SK-N-MC (cell line): ENCODE results near the gene TELO2.

Source experiments
- DNase-seq: peaks from one replicate; pipeline ENCODE4 v3.0.0-alpha.2; 2011; ENCODE audit warnings: low read depth, low spot score
- H3K27ac ChIP-seq: fragments of 200-600 bp; sonication (generic); 2 replicates; pipeline ENCODE4 v1.5.1; 2016; ENCODE audit warnings: mixed run types
- H3K36me3 ChIP-seq: fragments of 200-600 bp; sonication (generic); 2 replicates; pipeline ENCODE4 v1.6.1; 2017; ENCODE audit warnings: antibody characterized with exemption, low read length, mixed read lengths; ENCODE audit not compliant: insufficient read depth
- H3K4me3 ChIP-seq: fragments of 200-600 bp; sonication (generic); 2 replicates; pipeline ENCODE4 v1.5.1; 2016
- H3K9ac ChIP-seq: fragments of 200-600 bp; sonication (generic); 2 replicates; pipeline ENCODE4 v1.8.0; 2017; ENCODE audit warnings: mixed run types, mixed read lengths; ENCODE audit not compliant: insufficient read length
- H3K9me3 ChIP-seq: fragments of 200-600 bp; sonication (generic); 2 replicates; pipeline ENCODE4 v1.6.1; 2017; ENCODE audit warnings: low read depth, mild to moderate bottlenecking, antibody characterized with exemption, low read length, moderate library complexity, mixed read lengths
- EZH2 ChIP-seq: fragments of 200-600 bp; sonication (generic); IDR thresholded peaks from one replicate; pipeline ENCODE4 v1.6.1; 2017; ENCODE audit warnings: antibody characterized with exemption
- FOXP2 ChIP-seq: optimal IDR thresholded peaks from 2 replicates; pipeline ENCODE3; 2011; ENCODE audit warnings: mild to moderate bottlenecking, moderate library complexity; ENCODE audit not compliant: insufficient read depth; ENCODE audit errors: extremely low read length, control extremely low read depth
- POLR2AphosphoS5 ChIP-seq: IDR thresholded peaks from 2 replicates; pipeline ENCODE4 v1.6.1; 2012; ENCODE audit warnings: mild to moderate bottlenecking, low read depth, low read length, borderline replicate concordance

The TELO2 gene

GRCh38 chr16:1505073-1505844, 12.1 kb downstream of the TELO2 start:
- Histone ChIP-seq H3K9me3 (no peaks in the 10 kb centered on the region), H3K27ac (no peak overlapping the region), H3K36me3 (peaks cover 24% of the 10 kb centered on the region; the same call in 1 of the 2 replicates), H3K4me3 (no peak overlapping the region), H3K9ac (no peak overlapping the region)
- no peak for DNase-seq
- TF ChIP-seq FOXP2 = no peak

- DNase-seq = no peak
- TF ChIP-seq FOXP2 (no peak), EZH2 (no peak), POLR2AphosphoS5 (no peak)
- H3K9ac ChIP-seq = no peak overlapping the region
- H3K9me3 ChIP-seq = no peaks in the 10 kb centered on the region
- H3K36me3 ChIP-seq = peaks cover 22% of the 10 kb centered on the region; the same call in 1 of the 2 replicates
- H3K4me3 ChIP-seq = no peak overlapping the region
- H3K27ac ChIP-seq = no peak overlapping the region
Observed at GRCh38 chr16:1505912-1506311, 12.8 kb downstream of the TELO2 start.

GRCh38 chr16:1506494-1507213, 13.5 kb downstream of the TELO2 start:
- no peak for DNase-seq
- H3K36me3 ChIP-seq = peaks cover 15% of the 10 kb centered on the region; the same call in 1 of the 2 replicates
- TF ChIP-seq FOXP2 (no peak), EZH2 (no peak), POLR2AphosphoS5 (no peak)
- no peaks in the 10 kb centered on the region for H3K9me3 ChIP-seq
- no peak overlapping the region for H3K4me3 ChIP-seq
- no peak overlapping the region for H3K27ac ChIP-seq
- no peak overlapping the region for H3K9ac ChIP-seq

- DNase-seq = no peak
- Histone ChIP-seq H3K9me3 (no peaks in the 10 kb centered on the region), H3K36me3 (no peaks in the 10 kb centered on the region; the same call in 1 of the 2 replicates), H3K4me3 (no peak overlapping the region), H3K9ac (no peak overlapping the region), H3K27ac (no peak overlapping the region)
- no peak for TF ChIP-seq EZH2
- no peak for TF ChIP-seq FOXP2
- no peak for TF ChIP-seq POLR2AphosphoS5
Observed at GRCh38 chr16:1508494-1509187, 15.5 kb downstream of the TELO2 start.

- no peaks in the 10 kb centered on the region for H3K9me3 ChIP-seq
- no peak for DNase-seq
- no peak overlapping the region for H3K27ac ChIP-seq
- H3K4me3 ChIP-seq = no peak overlapping the region
- H3K9ac ChIP-seq = no peak overlapping the region
- TF ChIP-seq EZH2 = no peak
- no peak for TF ChIP-seq FOXP2
- no peak for TF ChIP-seq POLR2AphosphoS5
- H3K36me3 ChIP-seq = no peaks in the 10 kb centered on the region
Observed at GRCh38 chr16:1509307-1510221, 16.4 kb downstream of the TELO2 start.

- TF ChIP-seq FOXP2 (no peak), POLR2AphosphoS5 (no peak), EZH2 (no peak)
- no peaks in the 10 kb centered on the region; the same call in 1 of the 2 replicates for H3K9me3 ChIP-seq
Observed at GRCh38 chr16:1510272-1510671, 17.1 kb downstream of the TELO2 start.

GRCh38 chr16:1510941-1511351, 17.8 kb downstream of the TELO2 start:
- no peaks in the 10 kb centered on the region for H3K36me3 ChIP-seq
- DNase-seq = no peak
- no peak overlapping the region for H3K27ac ChIP-seq
- H3K9ac ChIP-seq = no peak overlapping the region
- H3K4me3 ChIP-seq = no peak overlapping the region
- TF ChIP-seq FOXP2 = no peak
- TF ChIP-seq POLR2AphosphoS5 = no peak
- TF ChIP-seq EZH2 = no peak
- no peaks in the 10 kb centered on the region; the same call in 1 of the 2 replicates for H3K9me3 ChIP-seq

More at GRCh38 chr16:1510272-1510671, 17.1 kb downstream of the TELO2 start:
- Histone ChIP-seq H3K4me3 (no peak overlapping the region), H3K36me3 (no peaks in the 10 kb centered on the region), H3K27ac (no peak overlapping the region), H3K9ac (no peak overlapping the region)
- no peak for DNase-seq
